NT2/D1 (cell line): Measurements from ENCODE around the gene CNOT1.
A peak's percentile ranks its signal among the peaks of the same experiment; 100 is the strongest.

Experiments used
- DNase-seq: peaks from one replicate; pipeline ENCODE4 v3.0.0-alpha.2; 2011; ENCODE audit warnings: low read depth, low spot score
- H3K27me3 ChIP-seq: 2 replicates; pipeline ENCODE4 v1.6.0; 2011; ENCODE audit warnings: mild to moderate bottlenecking; ENCODE audit not compliant: insufficient read length, insufficient read depth
- H3K36me3 ChIP-seq: 2 replicates; pipeline ENCODE4 v1.6.1; 2011; ENCODE audit warnings: mild to moderate bottlenecking, low read length, mixed read lengths; ENCODE audit not compliant: insufficient read depth, insufficient read length
- H3K4me1 ChIP-seq: 2 replicates; pipeline ENCODE4 v1.5.1; 2011; ENCODE audit not compliant: insufficient read depth, insufficient read length
- H3K4me3 ChIP-seq: 2 replicates; pipeline ENCODE4 v1.5.1; 2011; ENCODE audit warnings: low read depth; ENCODE audit not compliant: insufficient read length
- H3K9ac ChIP-seq: 2 replicates; pipeline ENCODE4 v1.6.0; 2011; ENCODE audit warnings: low read depth; ENCODE audit not compliant: insufficient read length
- H3K9me3 ChIP-seq: 2 replicates; pipeline ENCODE4 v1.5.1; 2011; ENCODE audit warnings: mild to moderate bottlenecking, low read length; ENCODE audit not compliant: insufficient read depth
- SUZ12 ChIP-seq: IDR thresholded peaks from 2 replicates; pipeline ENCODE4 v1.6.1; 2011; ENCODE audit not compliant: insufficient read length, insufficient read depth; ENCODE audit errors: extremely low read depth
- YY1 ChIP-seq: IDR thresholded peaks from 2 replicates; pipeline ENCODE4 v1.6.1; 2011; ENCODE audit not compliant: insufficient read length, insufficient read depth
- ZNF274 ChIP-seq: IDR thresholded peaks from 2 replicates; pipeline ENCODE4 v1.6.1; 2011; ENCODE audit warnings: mild to moderate bottlenecking, low read depth, low read length

Gene CNOT1

DNA sequence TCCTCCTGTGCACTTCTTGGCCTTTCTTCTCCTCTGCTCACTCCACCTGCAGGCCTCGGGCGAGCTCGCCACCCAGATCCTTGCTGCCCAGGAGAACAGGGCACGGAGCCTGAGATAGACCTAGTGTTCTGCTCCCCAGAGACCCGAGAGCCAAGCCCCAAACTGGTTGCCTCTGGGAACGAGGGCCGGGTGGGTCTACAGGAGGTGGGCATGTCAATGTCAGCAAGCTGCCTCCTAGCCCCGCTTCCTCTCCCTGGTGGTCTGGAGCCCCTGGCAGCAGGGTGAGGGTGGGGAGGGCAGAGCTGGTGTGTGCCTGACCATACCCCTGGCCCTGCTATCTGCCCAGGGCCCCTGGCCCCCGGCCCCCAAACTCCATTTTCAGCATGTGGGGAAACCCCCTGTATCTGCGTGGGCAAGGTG is 130.5 kb downstream of the CNOT1 start:
- H3K4me1 ChIP-seq = peaks cover 28% of the 10 kb centered on the region
- DNase-seq = no peak
- no peaks in the 10 kb centered on the region for H3K27me3 ChIP-seq
- no peak overlapping the region for H3K9ac ChIP-seq
- peaks cover 6% of the 10 kb centered on the region for H3K36me3 ChIP-seq
- H3K9me3 ChIP-seq = no peaks in the 10 kb centered on the region
- TF ChIP-seq YY1 (no peak), ZNF274 (no peak), SUZ12 (no peak)
- H3K4me3 ChIP-seq = no peak overlapping the region

DNA sequence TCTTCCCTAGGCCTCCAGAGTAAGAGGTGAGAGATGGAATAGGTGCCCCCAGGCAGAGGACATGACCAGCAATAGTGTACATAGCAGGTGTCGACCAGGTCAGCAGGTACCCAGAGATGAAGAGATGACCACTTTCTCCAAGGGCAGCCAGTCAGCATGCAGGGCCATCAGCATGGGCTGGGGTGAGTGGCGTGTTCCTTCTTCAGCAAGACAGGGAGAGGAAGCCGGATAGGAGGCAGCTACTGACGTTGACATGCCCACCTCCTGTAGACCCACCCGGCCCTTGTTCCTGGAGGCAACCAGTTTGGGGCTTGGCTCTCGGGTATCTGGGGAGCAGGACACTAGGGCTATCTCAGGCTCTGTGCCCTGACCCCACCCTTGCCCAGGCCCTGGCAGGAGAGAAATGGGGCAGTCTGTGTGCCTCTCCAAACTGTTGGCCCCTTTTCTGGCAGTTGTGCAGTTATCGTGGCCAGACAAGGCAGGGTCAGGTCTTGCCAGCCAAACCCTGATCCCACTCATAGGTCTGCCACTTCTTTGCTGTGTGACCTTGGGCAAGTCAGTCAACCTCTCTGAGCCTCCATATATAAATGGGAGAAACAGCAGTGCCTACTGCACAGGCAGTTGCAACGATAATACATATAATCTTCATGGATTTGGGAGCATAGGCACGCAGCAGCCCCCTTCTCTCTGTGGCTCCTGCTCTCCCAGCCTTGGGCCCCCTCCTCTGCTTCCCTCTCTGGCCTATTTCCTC is 131.1 kb downstream of the CNOT1 start:
- Histone ChIP-seq H3K27me3 (no peaks in the 10 kb centered on the region), H3K4me1 (peaks cover 30% of the 10 kb centered on the region), H3K9ac (no peak overlapping the region)

DNA sequence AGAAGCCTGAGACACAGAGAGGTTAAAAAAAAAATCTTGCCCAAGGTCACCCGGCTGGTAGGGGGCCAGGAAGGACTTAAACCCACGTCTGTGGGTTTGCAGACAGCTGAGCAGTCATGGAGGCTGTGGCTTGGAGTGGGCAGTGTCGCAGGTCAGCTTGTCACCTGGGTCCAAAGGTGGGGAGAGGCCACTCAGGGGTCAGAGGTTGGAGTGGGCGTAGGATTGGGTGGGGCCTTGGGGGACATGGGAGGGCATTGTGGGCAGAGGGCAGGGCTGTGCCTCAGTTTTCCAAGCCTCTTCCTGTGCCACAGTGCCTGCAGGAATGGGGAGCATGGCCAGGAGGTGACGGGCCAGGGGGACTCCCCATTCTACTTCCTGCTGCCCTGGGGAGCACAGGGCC is 131.7 kb downstream of the CNOT1 start:
- H3K9ac ChIP-seq = no peak overlapping the region
- TF ChIP-seq ZNF274 (no peak), SUZ12 (no peak), YY1 (no peak)
- H3K9me3 ChIP-seq = no peaks in the 10 kb centered on the region
- no peak overlapping the region for H3K4me3 ChIP-seq
- H3K4me1 ChIP-seq = peaks cover 32% of the 10 kb centered on the region
- DNase-seq = no peak
- no peaks in the 10 kb centered on the region for H3K36me3 ChIP-seq
- no peaks in the 10 kb centered on the region for H3K27me3 ChIP-seq

More for the DNA sequence above, 131.1 kb downstream of the CNOT1 start:
- H3K36me3 ChIP-seq = peaks cover under 1% of the 10 kb centered on the region
- H3K4me3 ChIP-seq = no peak overlapping the region
- no peaks in the 10 kb centered on the region for H3K9me3 ChIP-seq
- TF ChIP-seq ZNF274 = no peak
- no peak for TF ChIP-seq YY1
- TF ChIP-seq SUZ12 = no peak
- no peak for DNase-seq

DNA sequence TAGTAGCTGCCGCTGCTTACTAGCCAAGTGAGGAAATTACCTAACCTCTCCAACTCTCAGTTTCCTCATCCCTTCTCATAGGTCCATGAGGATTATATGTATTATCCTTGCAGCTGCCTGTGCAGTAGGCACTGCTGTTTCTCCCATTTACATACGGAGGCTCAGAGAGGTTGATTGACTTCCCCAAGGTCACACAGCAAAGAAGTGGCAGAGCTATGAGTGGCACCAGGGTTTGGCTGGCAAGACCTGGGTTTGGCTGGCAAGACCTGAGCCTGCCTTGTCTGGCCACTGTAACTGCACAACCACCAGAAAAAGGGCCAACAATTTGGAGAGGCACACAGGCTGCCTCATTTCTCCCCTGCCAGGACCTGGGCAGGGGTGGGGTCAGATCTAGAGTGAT is 132.2 kb downstream of the CNOT1 start:
- no peaks in the 10 kb centered on the region for H3K27me3 ChIP-seq
- no peak overlapping the region for H3K9ac ChIP-seq
- H3K4me3 ChIP-seq = no peak overlapping the region
- TF ChIP-seq YY1 = no peak
- no peak for TF ChIP-seq ZNF274
- no peak for TF ChIP-seq SUZ12
- no peaks in the 10 kb centered on the region for H3K36me3 ChIP-seq
- no peaks in the 10 kb centered on the region for H3K9me3 ChIP-seq
- no peak for DNase-seq
- peaks cover 33% of the 10 kb centered on the region for H3K4me1 ChIP-seq

DNA sequence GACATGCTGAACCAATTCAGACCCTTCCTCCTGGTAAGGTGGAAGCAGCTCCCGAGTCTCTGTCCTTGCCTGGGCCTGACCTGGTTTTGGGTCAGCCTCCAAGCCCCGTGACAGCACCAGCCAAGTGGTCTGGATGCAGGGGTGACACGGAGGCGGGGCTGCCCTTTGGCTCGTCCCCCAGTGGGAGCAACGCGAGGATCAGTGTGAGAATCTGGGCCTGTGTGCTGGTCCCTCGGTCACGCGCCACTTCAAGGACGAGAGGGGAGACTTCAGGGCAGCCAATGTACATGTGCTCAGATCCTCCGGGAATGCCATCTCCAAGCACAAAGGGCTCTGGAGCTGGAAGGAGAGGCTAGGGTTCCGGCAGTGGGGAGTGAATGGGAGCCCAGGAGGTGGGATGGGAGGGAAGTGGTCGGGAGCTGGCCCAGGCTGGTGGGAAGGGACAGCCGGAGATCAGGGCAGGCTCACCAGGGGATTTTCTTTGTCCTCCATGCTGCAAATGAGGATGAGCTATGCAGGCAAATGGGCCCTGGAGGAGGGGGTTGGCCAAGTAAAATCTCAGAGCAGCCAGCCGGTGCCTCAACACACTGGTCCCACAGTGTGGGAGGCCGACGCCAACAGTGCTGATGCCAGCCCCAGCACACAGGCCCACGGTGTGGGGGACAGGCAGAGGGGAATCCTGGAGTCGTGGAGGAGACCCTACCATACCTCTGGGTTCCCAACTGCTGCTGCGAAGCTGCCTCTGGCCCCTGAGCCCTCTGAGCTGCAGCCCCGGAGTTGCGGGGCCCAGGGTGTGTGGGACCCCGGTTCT is 133.9 kb downstream of the CNOT1 start:
- peak overlapping the region; percentile 57 for H3K9ac ChIP-seq
- H3K27me3 ChIP-seq = no peaks in the 10 kb centered on the region
- peaks cover 33% of the 10 kb centered on the region for H3K4me1 ChIP-seq
- TF ChIP-seq YY1 = no peak
- no peak for TF ChIP-seq SUZ12
- TF ChIP-seq ZNF274 = no peak
- no peaks in the 10 kb centered on the region for H3K9me3 ChIP-seq
- no peak for DNase-seq
- H3K4me3 ChIP-seq = no peak overlapping the region
- no peaks in the 10 kb centered on the region for H3K36me3 ChIP-seq

DNA sequence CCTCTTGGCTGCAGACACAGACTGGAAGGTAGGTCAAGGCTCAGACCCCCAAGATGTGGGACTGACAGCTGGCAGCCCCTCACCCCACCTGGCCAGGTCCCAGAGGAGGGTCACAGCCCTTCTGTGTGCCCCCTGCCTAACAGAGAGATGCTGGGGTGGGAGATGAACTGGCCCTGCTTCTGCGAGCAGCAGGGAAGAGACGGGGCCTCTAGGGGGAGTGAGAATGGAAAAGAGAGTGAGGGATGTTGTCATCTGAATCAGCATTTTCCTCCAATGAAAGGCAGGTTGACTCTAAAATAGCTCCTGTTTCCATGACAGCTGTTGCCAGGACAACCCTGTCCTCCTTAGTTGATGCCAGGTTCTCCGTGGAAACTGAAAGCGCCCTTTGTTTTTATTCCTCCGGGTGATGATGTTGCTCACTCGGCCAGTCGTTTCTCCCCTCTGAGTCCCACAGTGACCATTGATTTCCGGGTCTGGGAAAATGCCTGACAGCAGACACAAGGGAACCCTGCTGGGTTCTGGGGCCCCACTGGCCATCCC is 134.6 kb downstream of the CNOT1 start:
- Histone ChIP-seq H3K4me3 (no peak overlapping the region), H3K9me3 (no peaks in the 10 kb centered on the region), H3K36me3 (no peaks in the 10 kb centered on the region), H3K9ac (no peak overlapping the region), H3K27me3 (no peaks in the 10 kb centered on the region), H3K4me1 (peaks cover 34% of the 10 kb centered on the region)
- TF ChIP-seq ZNF274 = no peak
- DNase-seq = peak; percentile 94

DNA sequence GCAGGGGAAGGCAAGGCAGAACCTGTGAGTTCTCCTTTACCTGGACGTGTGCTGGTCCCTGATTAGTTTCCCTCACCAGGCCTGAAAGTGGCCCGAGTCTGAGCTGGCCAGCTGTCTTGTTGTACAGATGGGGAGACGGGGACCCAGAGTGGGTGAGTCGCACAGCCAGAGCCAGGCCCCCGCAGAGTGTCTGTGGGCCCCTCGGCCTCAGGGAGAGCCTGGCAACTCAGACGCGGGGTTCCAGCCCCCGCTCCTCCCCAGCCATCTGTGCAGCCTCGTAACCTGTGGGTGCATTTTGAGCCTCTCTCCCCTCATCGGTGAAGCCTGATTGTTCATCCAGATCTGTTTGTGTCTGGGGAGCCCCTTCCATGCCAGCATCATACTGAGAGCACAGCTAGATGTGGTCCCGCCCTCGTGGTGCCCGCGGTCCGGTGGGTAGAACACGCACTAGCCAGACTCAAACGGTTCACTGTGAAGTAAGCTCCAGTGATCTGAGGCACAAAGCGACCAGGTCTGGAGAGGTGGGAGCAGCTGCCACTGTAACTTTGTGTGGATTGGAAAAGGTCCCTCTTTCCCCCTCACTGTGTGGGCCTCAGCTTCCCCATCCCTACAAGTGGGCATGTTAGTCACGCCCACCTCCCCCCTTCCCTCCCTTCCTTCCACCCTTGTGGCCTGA is 135.7 kb downstream of the CNOT1 start:
- TF ChIP-seq YY1 = no peak
- peaks cover 30% of the 10 kb centered on the region for H3K4me1 ChIP-seq
- no peaks in the 10 kb centered on the region for H3K36me3 ChIP-seq
- no peaks in the 10 kb centered on the region for H3K27me3 ChIP-seq
- H3K4me3 ChIP-seq = no peak overlapping the region
- no peaks in the 10 kb centered on the region for H3K9me3 ChIP-seq
- peak overlapping the region; percentile 24 for H3K9ac ChIP-seq
- no peak for DNase-seq
